GM19193 (cell line): ENCODE data around the gene VSX2.

Experiments used
- POLR2A ChIP-seq: IDR thresholded peaks from 4 replicates; pipeline ENCODE4 v1.6.1; 2011; ENCODE audit not compliant: insufficient read depth, insufficient read length; ENCODE audit errors: extremely low read depth

VSX2 gene

GRCh38 chr14:74301594-74302151 lies 62.4 kb downstream of the VSX2 start:
- TF ChIP-seq POLR2A, result no peak

GRCh38 chr14:74302152-74302628 lies 62.9 kb downstream of the VSX2 start:
- TF ChIP-seq POLR2A, result no peak

GRCh38 chr14:74302634-74303569 lies 63.7 kb downstream of the VSX2 start, which contains the start of gene ABCD4:
ABCD4 (minus strand) TSS chr14:74302934; CDS start chr14:74302912, 22 bp downstream.
- TF ChIP-seq POLR2A, result peak; percentile 92

GRCh38 chr14:74308695-74309094 lies 69.4 kb downstream of the VSX2 start:
- TF ChIP-seq POLR2A, result no peak

- no peak for TF ChIP-seq POLR2A
Measured at GRCh38 chr14:74309125-74310022, 70.1 kb downstream of the VSX2 start.

GRCh38 chr14:74312161-74312560 lies 72.9 kb downstream of the VSX2 start:
- no peak for TF ChIP-seq POLR2A
